Measurements from ENCODE around the gene STARD5. TPM values are rescaled to one million over a fixed set of nuclear protein-coding genes. Genes with fewer than 3 reads are reported as not detected.

The STARD5 gene
- total and polyA plus RNA-seq, 9 of the 15 experiments (the other 6 are each of a cell fraction or from before 2014, with no cell fraction given) = 1.7 to 5.7 (median 2.2) TPM

GRCh38 chr15:81323944-81324881 is at the start of gene STARD5 (continued):
- no peak; the same call in 1 of the 2 replicates for TF ChIP-seq ZBTB40 (IDR thresholded peaks at IDR 0.05)
- no peak for TF ChIP-seq ZBTB40 (CRISPR knock-in tag; IDR thresholded peaks at IDR 0.05)
- TF ChIP-seq SRF (CRISPR knock-in tag; IDR thresholded peaks at IDR 0.05) = peak in 1 of 2 experiments; percentile 63; a peak in 1 of 4 replicates
- no peak for TF ChIP-seq ZHX1 (conservative IDR thresholded peaks at IDR 0.05; ENCODE audit: low read length)
- TF ChIP-seq MTA3 (IDR thresholded peaks at IDR 0.05; ENCODE audit: borderline replicate concordance) = 0 out of 2 replicates have a peak, but pooled peaks have one; percentile 80
- peak; percentile 61 for TF ChIP-seq SP2 (IDR thresholded peaks at IDR 0.05; ENCODE audit: extremely low read depth, low read depth, low read length, poor library complexity, severe bottlenecking)
- TF ChIP-seq ZNF124 (CRISPR knock-in tag; IDR thresholded peaks at IDR 0.05) = no peak
- peak; percentile 49; the same call in 1 of the 2 replicates for TF ChIP-seq POLR2AphosphoS5 (IDR thresholded peaks at IDR 0.05; ENCODE audit: control insufficient read depth, insufficient read depth, low read depth, low read length)
- TF ChIP-seq ZNF217 (CRISPR knock-in tag; IDR thresholded peaks at IDR 0.05) = no peak
- no peak for TF ChIP-seq HEY1 (CRISPR knock-in tag; IDR thresholded peaks at IDR 0.05; ENCODE audit: borderline replicate concordance)
- no peak for TF ChIP-seq TEAD4 (IDR thresholded peaks at IDR 0.05; ENCODE audit: low read length)
- TF ChIP-seq TEAD4 (CRISPR knock-in tag; IDR thresholded peaks at IDR 0.05; ENCODE audit: borderline replicate concordance) = no peak
- peak; percentile 87 for TF ChIP-seq TAF1 (IDR thresholded peaks at IDR 0.05; ENCODE audit: control insufficient read depth, extremely low read depth, insufficient read depth, low read length, severe bottlenecking)
- TF ChIP-seq HCFC1 (IDR thresholded peaks at IDR 0.05; ENCODE audit: low read depth, low read length) = no peak
- no peak for TF ChIP-seq MED1 (CRISPR knock-in tag; IDR thresholded peaks at IDR 0.05; ENCODE audit: borderline replicate concordance)
